GM19395 (cell line): ENCODE results near the gene LYPD3.
"Not testable (repeated sequence)": the region's sequence is repeated elsewhere in the genome, so short reads cannot be mapped to it uniquely, and the experiment has no call there.

Experiments used
- ATAC-seq: cut with Tn5 transposase; IDR thresholded peaks from one replicate; pipeline ENCODE4 v1.9.1; 2021; ENCODE audit warnings: mild to moderate bottlenecking, moderate library complexity; ENCODE audit not compliant: unreplicated experiment

The LYPD3 gene

GRCh38 chr19:43465468-43466120 lies at the start of gene LYPD3:
TSS of gene LYPD3 (minus strand) at chr19:43465608. CDS start at chr19:43465571, 37 bp downstream.
- no peak for ATAC-seq

DNA sequence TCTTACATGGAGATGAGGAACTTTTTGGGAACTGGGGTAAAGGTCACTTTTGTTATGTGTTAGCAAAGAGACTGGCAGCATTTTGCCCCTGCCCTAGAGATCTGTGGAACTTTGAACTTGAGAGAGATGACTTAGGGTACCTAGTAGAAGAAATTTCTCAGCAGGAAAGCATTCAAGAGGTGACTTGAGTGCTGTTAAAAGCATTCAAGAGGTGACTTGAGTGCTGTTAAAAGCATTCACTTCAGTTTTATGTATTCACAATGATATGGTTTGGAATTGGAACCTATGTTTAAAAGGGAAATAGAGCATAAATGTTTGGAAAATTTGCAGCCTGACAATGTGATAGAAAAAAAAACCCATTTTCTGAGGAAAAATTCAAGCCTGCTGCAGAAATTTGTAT lies 47.0 kb upstream of the LYPD3 start:
- not testable (repeated sequence) for ATAC-seq

- no peak for ATAC-seq
Observed at GRCh38 chr19:43511324-43511723, 45.9 kb upstream of the LYPD3 start.

- no peak for ATAC-seq
Observed at GRCh38 chr19:43510713-43511112, 45.3 kb upstream of the LYPD3 start.

GRCh38 chr19:43507880-43508279 lies 42.5 kb upstream of the LYPD3 start:
- no peak for ATAC-seq

DNA sequence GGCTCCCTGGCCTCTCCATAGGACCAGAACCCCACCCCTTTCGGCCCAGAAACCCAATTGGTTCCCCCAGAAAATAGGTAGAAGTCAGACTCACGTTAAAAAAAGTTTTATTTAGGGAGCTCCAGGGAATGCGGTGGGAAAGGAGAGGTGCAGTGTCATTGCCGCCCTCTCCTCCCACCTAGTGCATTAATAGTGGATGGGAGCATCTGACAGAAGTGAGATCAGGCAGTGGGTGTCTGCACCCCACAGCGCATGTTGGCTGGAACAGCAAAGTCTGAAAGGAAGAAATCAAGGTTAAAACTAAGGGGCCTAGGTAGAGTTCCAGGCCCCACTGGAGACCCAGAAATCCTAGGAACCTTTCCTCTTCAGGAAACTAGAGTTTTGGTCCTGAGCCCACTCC lies 41.2 kb upstream of the LYPD3 start:
- no peak for ATAC-seq

GRCh38 chr19:43505941-43506340 lies 40.5 kb upstream of the LYPD3 start:
- no peak for ATAC-seq

DNA sequence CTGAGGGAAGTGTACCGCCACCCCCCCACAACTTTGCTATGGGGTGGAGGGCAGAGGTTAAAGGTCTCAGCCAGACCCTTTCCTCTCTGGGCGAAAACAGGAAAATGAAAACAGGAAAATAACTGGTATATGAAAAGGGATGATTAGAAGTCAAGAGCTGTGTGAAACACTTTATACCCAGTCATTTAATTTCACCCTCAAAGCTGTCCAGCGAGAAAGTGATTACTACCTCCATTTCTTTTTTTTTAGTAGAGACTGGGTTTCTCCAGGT lies 39.7 kb upstream of the LYPD3 start:
- ATAC-seq, result no peak

DNA sequence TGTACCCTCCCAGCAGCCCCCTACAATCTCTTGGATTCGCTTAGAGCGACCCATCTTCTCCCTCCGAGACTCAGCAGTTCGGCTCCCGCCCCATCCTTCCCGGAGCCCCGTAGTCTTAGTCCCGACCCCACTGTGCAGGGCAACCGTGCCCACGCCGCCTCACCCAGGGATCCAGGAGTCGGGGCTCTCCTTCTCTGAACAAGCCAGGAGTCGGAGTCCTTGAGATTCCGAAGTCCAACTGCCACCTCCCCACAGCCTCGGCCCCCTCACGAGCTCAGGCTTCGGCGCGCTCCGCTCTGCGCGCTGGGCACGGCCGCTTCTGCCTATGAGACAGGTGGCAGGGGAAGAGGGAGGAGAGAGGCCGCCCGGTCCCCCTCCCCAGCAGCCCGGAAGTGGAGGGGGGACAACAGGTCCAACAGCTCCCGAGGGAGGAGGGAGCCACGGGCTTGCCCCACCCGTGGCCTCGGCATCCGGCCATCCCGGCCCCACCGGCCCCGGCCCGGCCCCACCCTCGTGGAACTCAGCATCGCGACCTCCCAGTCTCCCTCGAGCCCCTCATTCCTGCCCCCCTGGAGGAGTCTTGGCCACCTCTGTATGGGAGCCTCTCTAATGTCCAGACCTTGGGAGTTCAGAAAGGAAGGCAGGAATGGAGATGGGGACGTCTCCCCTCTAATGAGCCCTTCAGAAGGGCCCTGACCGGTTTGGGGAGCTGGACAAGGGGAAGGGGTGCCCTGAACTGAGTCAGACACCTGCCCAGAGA lies 39.2 kb upstream of the LYPD3 start, which contains the start of gene PHLDB3:
Gene PHLDB3 (minus strand): TSS at position 321 of the 760 bp plus-strand sequence. CDS start 628 bp downstream, outside the sequence.
- ATAC-seq, result peak; percentile 37

DNA sequence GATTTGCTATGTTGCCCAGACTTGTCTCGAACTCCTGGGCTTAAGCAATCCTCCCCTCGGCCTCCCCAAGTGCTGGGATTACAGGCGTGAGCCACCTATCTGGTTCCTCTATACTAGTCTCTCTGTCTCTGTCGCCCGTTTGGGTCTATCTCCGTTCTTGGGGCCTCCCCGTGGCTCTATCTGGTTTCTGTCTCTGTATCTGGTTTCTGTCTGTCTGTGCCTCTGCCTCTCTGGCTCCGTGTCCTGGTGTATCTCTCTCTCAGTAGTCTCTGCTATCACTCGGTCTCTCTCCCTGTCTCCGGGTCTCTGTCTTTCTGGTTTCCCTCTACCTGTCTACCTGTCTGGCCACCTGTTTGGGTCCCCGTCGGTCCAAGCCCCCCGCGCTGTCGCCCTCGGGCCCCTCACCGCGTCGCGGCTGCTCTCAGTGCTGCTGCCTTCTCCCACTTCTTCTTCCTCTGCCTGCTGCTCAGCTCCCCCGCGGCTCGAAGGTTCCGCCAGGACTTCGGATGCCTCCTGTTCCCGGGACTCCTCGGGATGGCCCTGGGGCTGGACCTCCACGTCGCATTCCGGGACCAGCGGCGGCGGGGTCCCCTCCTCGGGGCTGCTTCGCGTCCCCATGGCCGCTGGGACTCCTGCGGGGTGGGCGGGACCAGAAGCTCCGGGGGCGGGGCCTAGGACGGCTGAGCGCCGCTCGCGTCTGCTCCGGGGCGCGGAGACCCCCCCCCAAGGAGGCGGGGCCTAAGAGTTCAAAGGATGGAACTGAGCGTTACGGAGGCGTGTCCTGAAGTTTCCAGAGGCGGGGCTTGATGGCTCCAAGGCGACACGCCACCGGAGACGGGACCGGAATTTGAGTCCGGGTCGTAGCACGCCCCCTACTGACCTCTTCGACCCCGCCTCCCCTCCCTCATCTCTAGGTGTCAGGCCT lies 38.4 kb upstream of the LYPD3 start:
- peak; percentile 92 for ATAC-seq

DNA sequence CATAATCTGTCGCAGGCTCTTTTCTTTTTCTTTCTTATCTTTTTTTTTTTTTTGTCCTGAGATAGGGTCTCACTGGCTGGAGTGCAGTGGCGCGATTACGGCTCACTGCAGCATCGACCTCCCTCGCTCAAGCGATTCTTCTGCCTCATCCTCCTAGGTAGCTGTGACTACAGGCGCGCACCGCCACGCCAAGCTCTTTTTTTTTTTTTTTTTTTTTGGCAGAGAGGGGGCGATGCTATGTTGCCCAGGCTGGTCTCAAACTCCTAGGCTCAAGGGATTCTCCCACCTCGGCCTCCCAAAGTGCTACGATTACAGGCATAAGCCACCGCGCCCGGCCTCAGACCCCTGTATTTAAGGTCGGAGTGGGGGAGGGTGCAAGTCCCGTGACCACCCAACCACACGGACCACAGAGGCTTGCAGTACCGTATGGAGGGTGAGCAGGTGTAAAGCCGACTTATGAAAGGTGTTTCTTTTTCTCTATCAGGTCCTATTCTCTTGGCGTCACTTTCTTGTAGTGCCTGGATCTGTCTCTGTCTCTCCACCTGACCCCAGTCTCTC lies 37.1 kb upstream of the LYPD3 start:
- ATAC-seq, result no peak

- ATAC-seq, result no peak
Observed at GRCh38 chr19:43501661-43502418, 36.4 kb upstream of the LYPD3 start.

DNA sequence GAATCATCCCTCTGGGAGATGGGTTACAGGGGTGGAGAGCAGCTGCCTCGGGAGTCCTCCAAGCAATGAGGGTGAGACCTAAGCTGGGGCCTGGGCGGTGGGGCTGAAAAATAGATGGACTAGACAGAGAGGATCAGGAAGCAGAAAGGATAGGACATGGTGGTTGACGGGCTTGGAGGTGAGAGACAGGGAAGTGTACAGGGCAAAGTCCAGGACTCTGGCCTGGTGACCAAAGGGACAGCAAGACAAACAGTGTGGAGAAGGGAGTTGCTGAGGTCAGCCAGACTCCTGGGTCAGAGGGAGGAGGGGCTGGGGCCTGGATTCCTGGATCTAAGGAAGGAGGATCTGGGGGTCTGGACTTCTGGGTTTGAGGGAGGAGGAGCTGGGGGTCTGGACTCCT lies 33.6 kb upstream of the LYPD3 start:
- ATAC-seq, result no peak

- ATAC-seq, result no peak
Observed at GRCh38 chr19:43498233-43498842, 32.9 kb upstream of the LYPD3 start.

GRCh38 chr19:43496960-43497359 lies 31.6 kb upstream of the LYPD3 start:
- no peak for ATAC-seq

DNA sequence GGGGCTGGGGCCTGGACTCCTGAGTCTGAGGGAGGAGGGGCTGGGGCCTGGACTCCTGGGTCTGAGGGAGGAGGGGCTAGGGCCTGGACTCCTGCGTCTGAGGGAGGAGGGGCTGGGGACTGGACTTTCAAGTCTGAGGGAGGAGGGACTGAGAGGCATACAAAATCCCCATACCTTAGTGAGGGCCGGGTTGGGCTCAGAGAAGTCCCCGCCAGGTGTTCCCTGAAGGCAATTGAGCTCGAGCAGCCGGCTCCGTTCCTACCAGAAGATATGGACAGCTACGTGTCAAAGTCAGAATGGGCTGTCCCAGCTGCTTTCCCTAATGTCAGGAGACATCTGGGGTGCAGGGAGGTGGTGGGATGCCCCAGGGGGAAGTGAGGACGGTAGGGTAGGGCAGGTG lies 29.7 kb upstream of the LYPD3 start:
- no peak for ATAC-seq

GRCh38 chr19:43490759-43491158 lies 25.4 kb upstream of the LYPD3 start:
- ATAC-seq, result no peak

DNA sequence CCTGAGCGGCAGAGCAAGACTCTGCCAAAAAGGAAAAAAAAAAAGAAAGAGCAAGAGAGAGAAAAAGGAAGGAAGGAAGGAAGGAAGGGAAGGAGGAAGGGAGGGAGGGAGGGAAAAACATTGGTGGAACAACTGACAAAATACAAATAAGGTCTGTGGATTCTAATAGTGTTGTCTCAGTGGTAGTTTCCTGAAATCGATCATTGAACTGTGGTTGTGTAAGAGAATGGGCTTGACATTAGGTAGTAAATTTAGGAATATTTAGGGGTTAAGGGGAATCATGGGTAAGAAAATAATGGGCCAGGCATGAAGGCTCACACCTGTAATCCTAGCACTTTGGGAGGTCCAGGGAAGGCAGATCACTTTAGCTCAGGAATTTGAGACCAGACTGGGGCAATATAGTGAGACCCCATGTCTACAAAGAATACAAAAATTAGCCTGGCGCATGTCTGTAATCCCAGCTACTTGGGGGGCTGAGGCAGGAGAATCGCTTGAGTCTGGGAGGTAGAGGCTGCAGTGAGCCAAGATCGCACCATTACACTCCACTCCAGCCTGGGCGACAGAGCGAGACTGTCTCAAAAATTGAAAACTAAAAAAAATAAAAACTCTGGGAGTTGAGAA lies 24.7 kb upstream of the LYPD3 start:
- no peak for ATAC-seq

DNA sequence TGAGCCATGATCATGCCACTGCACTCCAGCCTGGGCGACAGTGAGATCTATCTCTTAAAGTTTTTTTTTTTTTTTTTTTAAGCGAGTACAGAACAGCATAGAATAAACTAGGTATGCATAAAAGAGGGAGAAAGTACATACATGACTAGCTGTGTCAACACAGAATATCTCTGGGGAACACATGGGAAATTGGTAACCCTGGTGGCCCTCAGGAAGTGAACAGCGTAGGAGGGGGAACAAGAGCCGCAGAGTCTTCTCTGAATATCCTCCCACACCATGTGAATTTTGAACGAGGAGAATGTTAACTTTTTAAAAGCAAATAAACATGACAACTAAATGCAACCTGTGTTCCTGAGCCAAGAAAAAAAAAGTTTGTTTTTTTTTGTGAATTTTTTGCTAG lies 23.9 kb upstream of the LYPD3 start:
- ATAC-seq, result no peak

GRCh38 chr19:43488179-43488578 lies 22.8 kb upstream of the LYPD3 start:
- no peak for ATAC-seq
